Endothelial cell of umbilical vein (primary cell): Measurements from ENCODE around the gene RASGRF2.

Source experiments
- POLR2AphosphoS5 ChIP-seq: IDR thresholded peaks from 2 replicates; pipeline ENCODE4 v1.6.1; 2012; ENCODE audit warnings: low read depth, mild to moderate bottlenecking, control low read depth, low read length, moderate library complexity; ENCODE audit not compliant: insufficient read depth
- TF ChIP-seq, protein P1 (sequence below), 2 donors: IDR thresholded peaks; 1 replicate in 1 of 2; 2 replicates in 1 of 2; pipeline ENCODE4 v1.5.1; 2011; ENCODE audit warnings: low read length in 2 of 2, mild to moderate bottlenecking in 2 of 2, moderate library complexity in 2 of 2, control low read depth in 1 of 2, inconsistent platforms in 1 of 2, low read depth in 1 of 2; ENCODE audit not compliant: insufficient read depth in 1 of 2; ENCODE audit errors: extremely low read depth in 1 of 2

GRCh38 chr5:81095835-81096234 is 135.7 kb downstream of the RASGRF2 start:
- TF ChIP-seq, protein P1, sequence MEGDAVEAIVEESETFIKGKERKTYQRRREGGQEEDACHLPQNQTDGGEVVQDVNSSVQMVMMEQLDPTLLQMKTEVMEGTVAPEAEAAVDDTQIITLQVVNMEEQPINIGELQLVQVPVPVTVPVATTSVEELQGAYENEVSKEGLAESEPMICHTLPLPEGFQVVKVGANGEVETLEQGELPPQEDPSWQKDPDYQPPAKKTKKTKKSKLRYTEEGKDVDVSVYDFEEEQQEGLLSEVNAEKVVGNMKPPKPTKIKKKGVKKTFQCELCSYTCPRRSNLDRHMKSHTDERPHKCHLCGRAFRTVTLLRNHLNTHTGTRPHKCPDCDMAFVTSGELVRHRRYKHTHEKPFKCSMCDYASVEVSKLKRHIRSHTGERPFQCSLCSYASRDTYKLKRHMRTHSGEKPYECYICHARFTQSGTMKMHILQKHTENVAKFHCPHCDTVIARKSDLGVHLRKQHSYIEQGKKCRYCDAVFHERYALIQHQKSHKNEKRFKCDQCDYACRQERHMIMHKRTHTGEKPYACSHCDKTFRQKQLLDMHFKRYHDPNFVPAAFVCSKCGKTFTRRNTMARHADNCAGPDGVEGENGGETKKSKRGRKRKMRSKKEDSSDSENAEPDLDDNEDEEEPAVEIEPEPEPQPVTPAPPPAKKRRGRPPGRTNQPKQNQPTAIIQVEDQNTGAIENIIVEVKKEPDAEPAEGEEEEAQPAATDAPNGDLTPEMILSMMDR (IDR thresholded peaks at IDR 0.05; ENCODE audit: extremely low read depth in 1 of 2, insufficient read depth in 1 of 2, low read depth in 1 of 2, low read length in 2 of 2) = no peak
- no peak for TF ChIP-seq POLR2AphosphoS5
